CD4-positive, alpha-beta T cell (primary cell): ENCODE results near the gene CCDC70. TPM values are rescaled to one million over a fixed set of nuclear protein-coding genes. Genes with fewer than 3 reads are reported as not detected.

Experiments used
- ATAC-seq: fragments of 200-7000 bp; cut with Tn5 transposase; one replicate; pipeline ENCODE4 v1.10.0; 2022; ENCODE audit warnings: mild to moderate bottlenecking; ENCODE audit not compliant: poor library complexity
- CTCF ChIA-PET: fragments of 350-600 bp; sonication (Branson Sonifier 250); formaldehyde crosslinking; loops from one replicate; lab custom pipeline; 2021; ENCODE audit warnings: antibody characterized with exemption, inconsistent platforms; lab: Charles Lee
- POLR2A ChIA-PET: fragments of 350-600 bp; sonication (Branson Sonifier 250); formaldehyde crosslinking; loops from one replicate; lab custom pipeline; 2021; ENCODE audit warnings: antibody characterized with exemption, inconsistent platforms; lab: Charles Lee
- DNase-seq, 14 experiments: peaks; one replicate each; pipeline ENCODE4 v3.0.0-alpha.2; 2013 to 2020; ENCODE audit warnings: mixed read lengths in 2 of 14
- H3K27ac ChIP-seq, 2 donors: one replicate each; pipeline versions ENCODE4 v1.5.1 to v1.7.0; 2013; ENCODE audit warnings: low read length in 2 of 2, low read depth in 1 of 2, mild to moderate bottlenecking in 1 of 2
- H3K27me3 ChIP-seq, 2 experiments: 1 replicate in 1 of 2; 2 replicates in 1 of 2; pipeline versions ENCODE4 v1.6.1 to v1.7.0; 2013; ENCODE audit warnings: low read length in 2 of 2, control low read depth in 1 of 2, mild to moderate bottlenecking in 1 of 2, moderate library complexity in 1 of 2; ENCODE audit not compliant: insufficient read depth in 2 of 2, control insufficient read depth in 1 of 2
- H3K36me3 ChIP-seq: one replicate; pipeline ENCODE4 v1.6.1; 2013; ENCODE audit warnings: low read length, control low read depth; ENCODE audit not compliant: insufficient read depth
- H3K4me1 ChIP-seq: one replicate; pipeline ENCODE4 v1.6.1; 2013; ENCODE audit warnings: low read length, control low read depth; ENCODE audit not compliant: insufficient read depth
- H3K4me3 ChIP-seq: one replicate; pipeline ENCODE4 v1.5.1; 2013; ENCODE audit warnings: mild to moderate bottlenecking, low read length, moderate library complexity
- H3K9me3 ChIP-seq, 2 experiments: 1 replicate in 1 of 2; 2 replicates in 1 of 2; pipeline versions ENCODE4 v1.6.1 to v1.7.0; 2013; ENCODE audit warnings: low read length in 2 of 2, mild to moderate bottlenecking in 2 of 2, control low read depth in 1 of 2, moderate library complexity in 1 of 2; ENCODE audit not compliant: control insufficient read depth in 1 of 2, insufficient read depth in 1 of 2
- H3K27ac Mint-ChIP-seq: one replicate; pipeline ENCODE4 v1.8.0; 2020; ENCODE audit warnings: mixed read lengths
- H3K27me3 Mint-ChIP-seq: one replicate; pipeline ENCODE4 v1.8.0; 2021; ENCODE audit warnings: mixed read lengths
- H3K36me3 Mint-ChIP-seq: one replicate; pipeline ENCODE4 v1.8.0; 2021; ENCODE audit warnings: low read depth, mixed read lengths
- H3K4me1 Mint-ChIP-seq: one replicate; pipeline ENCODE4 v1.8.0; 2021; ENCODE audit warnings: low read depth, mixed read lengths
- H3K4me3 Mint-ChIP-seq: one replicate; pipeline ENCODE4 v1.8.0; 2020; ENCODE audit warnings: mild to moderate bottlenecking, mixed read lengths
- H3K9me3 Mint-ChIP-seq: one replicate; pipeline ENCODE4 v1.8.0; 2020; ENCODE audit warnings: mixed read lengths
- intact Hi-C, 2 experiments: fragments of 100-400 bp; cut with DNase I in 1 of 2; cut with micrococcal nuclease in 1 of 2; formaldehyde crosslinking; loops; one replicate each; pipeline versions ENCODE4 v1.15.1 to v1.9.0; 2023 to 2025; cut with DNase I, micrococcal nuclease
- total RNA-seq, 174 experiments: library from RNA in 2 of 174; stranded (reverse) in 2 of 174; gene quantifications; one replicate each; pipeline ENCODE4 v1.2.3 and lab custom pipeline; 2021 to 2026
- TF ChIP-seq, protein P1 (sequence below): fragments of 200-600 bp; IDR thresholded peaks from one replicate; pipeline ENCODE4 v1.8.0; 2022; ENCODE audit warnings: antibody characterized with exemption, mild to moderate bottlenecking

Gene CCDC70
- total RNA-seq, 2 experiments from 2014 or later: not detected

DNA sequence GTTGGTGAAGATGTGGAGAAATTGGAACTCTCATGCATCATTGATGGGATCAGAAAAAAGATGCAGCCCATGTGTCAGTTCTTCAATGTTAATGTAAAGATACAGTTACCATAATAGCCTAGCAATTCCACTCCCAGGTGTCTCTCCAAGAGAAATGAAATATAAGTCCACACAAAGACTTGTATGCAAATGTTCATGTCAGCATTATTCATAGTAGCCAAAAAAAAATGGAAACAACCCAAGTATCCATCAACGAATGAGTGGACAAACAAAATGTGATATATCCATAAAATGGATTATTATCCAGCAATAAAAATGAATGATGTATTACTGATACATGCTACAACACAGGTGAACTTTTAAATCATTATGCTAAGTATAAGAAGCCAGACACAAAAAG lies 38.7 kb downstream of the CCDC70 start:
- no peaks in the 10 kb centered on the region for H3K9me3 Mint-ChIP-seq
- no peaks in the 10 kb centered on the region for H3K36me3 Mint-ChIP-seq
- no peak overlapping the region for H3K4me3 Mint-ChIP-seq
- Histone ChIP-seq H3K36me3 (no peaks in the 10 kb centered on the region), H3K4me1 (peaks cover 6% of the 10 kb centered on the region), H3K9me3 (no peaks in the 10 kb centered on the region), H3K27ac (no peak overlapping the region), H3K4me3 (no peak overlapping the region), H3K27me3 (no peaks in the 10 kb centered on the region)
- intact Hi-C loops: no loop called here
- H3K4me1 Mint-ChIP-seq: peaks cover 12% of the 10 kb centered on the region
- no peaks in the 10 kb centered on the region for H3K27me3 Mint-ChIP-seq
- no peak for DNase-seq
- ChIA-PET CTCF (no interaction called here), POLR2A (no interaction called here)
- no peak for ATAC-seq
- no peak overlapping the region for H3K27ac Mint-ChIP-seq
- TF ChIP-seq, protein P1, sequence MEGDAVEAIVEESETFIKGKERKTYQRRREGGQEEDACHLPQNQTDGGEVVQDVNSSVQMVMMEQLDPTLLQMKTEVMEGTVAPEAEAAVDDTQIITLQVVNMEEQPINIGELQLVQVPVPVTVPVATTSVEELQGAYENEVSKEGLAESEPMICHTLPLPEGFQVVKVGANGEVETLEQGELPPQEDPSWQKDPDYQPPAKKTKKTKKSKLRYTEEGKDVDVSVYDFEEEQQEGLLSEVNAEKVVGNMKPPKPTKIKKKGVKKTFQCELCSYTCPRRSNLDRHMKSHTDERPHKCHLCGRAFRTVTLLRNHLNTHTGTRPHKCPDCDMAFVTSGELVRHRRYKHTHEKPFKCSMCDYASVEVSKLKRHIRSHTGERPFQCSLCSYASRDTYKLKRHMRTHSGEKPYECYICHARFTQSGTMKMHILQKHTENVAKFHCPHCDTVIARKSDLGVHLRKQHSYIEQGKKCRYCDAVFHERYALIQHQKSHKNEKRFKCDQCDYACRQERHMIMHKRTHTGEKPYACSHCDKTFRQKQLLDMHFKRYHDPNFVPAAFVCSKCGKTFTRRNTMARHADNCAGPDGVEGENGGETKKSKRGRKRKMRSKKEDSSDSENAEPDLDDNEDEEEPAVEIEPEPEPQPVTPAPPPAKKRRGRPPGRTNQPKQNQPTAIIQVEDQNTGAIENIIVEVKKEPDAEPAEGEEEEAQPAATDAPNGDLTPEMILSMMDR: no peak

DNA sequence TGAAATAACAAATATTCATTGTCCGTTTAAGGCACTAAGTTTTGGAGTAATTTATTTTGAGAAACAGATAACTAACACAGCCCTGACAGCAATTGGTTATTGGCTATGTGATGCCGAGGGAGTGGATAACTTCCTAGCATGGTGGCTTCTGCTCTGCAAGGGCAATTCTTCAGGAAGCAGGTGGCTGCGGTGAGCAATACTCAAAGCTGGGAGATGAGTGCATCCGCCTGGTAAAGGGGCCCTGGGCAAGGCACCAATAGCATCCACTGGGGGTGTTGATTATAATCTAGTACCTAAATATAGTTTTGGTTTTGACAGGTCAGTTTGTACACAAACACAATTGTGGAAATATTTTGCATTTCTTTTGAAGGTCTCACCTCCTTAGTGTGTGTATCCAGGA lies 41.0 kb downstream of the CCDC70 start:
- no peaks in the 10 kb centered on the region for H3K27me3 ChIP-seq
- ChIA-PET CTCF (no interaction called here), POLR2A (no interaction called here)
- H3K36me3 Mint-ChIP-seq: no peaks in the 10 kb centered on the region
- H3K4me3 Mint-ChIP-seq: no peak overlapping the region
- ATAC-seq (no peak), DNase-seq (peak in 1 of 14 experiments; percentile 18)
- no peaks in the 10 kb centered on the region for H3K36me3 ChIP-seq
- H3K27ac Mint-ChIP-seq: no peak overlapping the region
- peaks cover 7% of the 10 kb centered on the region for H3K4me1 Mint-ChIP-seq
- H3K27ac ChIP-seq: no peak overlapping the region
- no peak overlapping the region for H3K4me3 ChIP-seq
- H3K9me3 ChIP-seq: no peaks in the 10 kb centered on the region
- intact Hi-C loops: no loop called here
- TF ChIP-seq, protein P1: no peak
- peaks cover 6% of the 10 kb centered on the region for H3K4me1 ChIP-seq
- H3K9me3 Mint-ChIP-seq: no peaks in the 10 kb centered on the region
- H3K27me3 Mint-ChIP-seq: no peaks in the 10 kb centered on the region

DNA sequence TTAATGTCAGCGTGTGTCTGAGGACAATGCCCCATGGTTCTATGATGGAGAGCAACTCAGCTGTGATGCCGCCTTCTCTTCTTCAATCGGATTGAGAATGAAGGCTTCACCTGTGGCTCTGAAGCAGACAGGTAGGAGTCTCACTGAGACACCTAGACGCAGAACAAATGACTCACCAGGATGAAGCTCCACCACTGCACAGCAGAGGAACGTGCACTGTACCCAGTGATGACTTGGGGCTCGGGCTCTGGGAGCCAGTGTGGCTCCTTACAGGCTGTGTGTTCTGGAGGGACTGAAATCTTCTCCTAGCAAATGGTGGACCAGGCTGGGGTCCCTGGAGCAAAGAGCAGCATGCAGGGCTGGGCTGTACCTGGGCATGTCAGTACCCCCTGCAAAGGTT lies 44.0 kb downstream of the CCDC70 start:
- Histone ChIP-seq H3K36me3 (no peaks in the 10 kb centered on the region), H3K9me3 (no peaks in the 10 kb centered on the region), H3K4me1 (peaks cover 9% of the 10 kb centered on the region), H3K27me3 (no peaks in the 10 kb centered on the region), H3K27ac (no peak overlapping the region), H3K4me3 (no peak overlapping the region)
- ATAC-seq (no peak), DNase-seq (no peak)
- intact Hi-C loops: no loop called here
- H3K36me3 Mint-ChIP-seq: no peaks in the 10 kb centered on the region
- no peak overlapping the region for H3K27ac Mint-ChIP-seq
- ChIA-PET POLR2A (no interaction called here), CTCF (no interaction called here)
- H3K4me3 Mint-ChIP-seq: no peak overlapping the region
- H3K9me3 Mint-ChIP-seq: no peaks in the 10 kb centered on the region
- H3K4me1 Mint-ChIP-seq: peaks cover 22% of the 10 kb centered on the region
- no peaks in the 10 kb centered on the region for H3K27me3 Mint-ChIP-seq
- TF ChIP-seq, protein P1: no peak
